Skeletal muscle satellite cell (primary cell): ENCODE results near the gene SEPTIN5.

ENCODE experiments used
- H3K27me3 ChIP-seq: 2 replicates; pipeline ENCODE4 v1.7.0; 2013; ENCODE audit warnings: low read length; ENCODE audit not compliant: control insufficient read depth, insufficient read depth
- H3K36me3 ChIP-seq: 2 replicates; pipeline ENCODE4 v1.7.0; 2013; ENCODE audit warnings: mild to moderate bottlenecking, control low read depth, low read length; ENCODE audit not compliant: insufficient read depth
- H3K4me1 ChIP-seq: 2 replicates; pipeline ENCODE4 v1.7.0; 2013; ENCODE audit warnings: low read length; ENCODE audit not compliant: control insufficient read depth, insufficient read depth
- H3K4me2 ChIP-seq: 2 replicates; pipeline ENCODE4 v1.7.0; 2013; ENCODE audit warnings: mild to moderate bottlenecking, low read length
- H3K4me3 ChIP-seq: 2 replicates; pipeline ENCODE4 v1.7.0; 2013; ENCODE audit warnings: low read length
- H3K9ac ChIP-seq: 2 replicates; pipeline ENCODE4 v1.7.0; 2013; ENCODE audit warnings: mild to moderate bottlenecking, low read depth, low read length, moderate library complexity
- H3K9me3 ChIP-seq: replicated peaks from 2 replicates; pipeline ENCODE4 v1.7.0; 2013; ENCODE audit warnings: mild to moderate bottlenecking, control low read depth, low read length

SEPTIN5 gene

GRCh38 chr22:19758896-19759426, 44.7 kb downstream of the SEPTIN5 start:
- H3K27me3 ChIP-seq: peaks cover 21% of the 10 kb centered on the region
- H3K4me1 ChIP-seq: peaks cover 10% of the 10 kb centered on the region
- peaks cover 4% of the 10 kb centered on the region for H3K36me3 ChIP-seq
- no peak overlapping the region for H3K4me2 ChIP-seq
- H3K4me3 ChIP-seq: no peak overlapping the region
- no peaks in the 10 kb centered on the region for H3K9me3 ChIP-seq
- H3K9ac ChIP-seq: no peak overlapping the region

- Histone ChIP-seq H3K9me3 (no peaks in the 10 kb centered on the region), H3K27me3 (peaks cover 15% of the 10 kb centered on the region), H3K4me1 (peaks cover 10% of the 10 kb centered on the region), H3K9ac (peak overlapping the region; percentile 78), H3K4me3 (no peak overlapping the region), H3K36me3 (peaks cover 6% of the 10 kb centered on the region), H3K4me2 (peak overlapping the region; percentile 78)
Observed at GRCh38 chr22:19759427-19760057, 45.2 kb downstream of the SEPTIN5 start.

GRCh38 chr22:19760058-19760950, 46.0 kb downstream of the SEPTIN5 start, which contains the start of gene TBX1:
TBX1 (plus strand) TSS chr22:19760778; CDS start chr22:19760844, 66 bp downstream.
- H3K27me3 ChIP-seq: peaks cover 10% of the 10 kb centered on the region
- no peaks in the 10 kb centered on the region for H3K9me3 ChIP-seq
- peaks cover 10% of the 10 kb centered on the region for H3K4me1 ChIP-seq
- H3K36me3 ChIP-seq: peaks cover 14% of the 10 kb centered on the region
- H3K4me3 ChIP-seq: peak within 1 kb of the TSS; percentile 75
- peak within 1 kb of the TSS; percentile 85 for H3K9ac ChIP-seq
- peak within 1 kb of the TSS; percentile 99 for H3K4me2 ChIP-seq

GRCh38 chr22:19760951-19761724, 46.8 kb downstream of the SEPTIN5 start:
- Histone ChIP-seq H3K4me2 (peak overlapping the region; percentile 99), H3K27me3 (peaks cover 4% of the 10 kb centered on the region), H3K4me3 (peak overlapping the region; percentile 75), H3K9ac (peak overlapping the region; percentile 85), H3K36me3 (peaks cover 17% of the 10 kb centered on the region), H3K4me1 (peaks cover 10% of the 10 kb centered on the region), H3K9me3 (no peaks in the 10 kb centered on the region)

- H3K4me3 ChIP-seq: peak overlapping the region; percentile 75
- H3K9ac ChIP-seq: peak overlapping the region; percentile 85
- H3K27me3 ChIP-seq: no peaks in the 10 kb centered on the region
Observed at GRCh38 chr22:19761725-19762567, 47.6 kb downstream of the SEPTIN5 start.

GRCh38 chr22:19762568-19763457, 48.5 kb downstream of the SEPTIN5 start:
- Histone ChIP-seq H3K36me3 (peaks cover 22% of the 10 kb centered on the region), H3K9ac (peak overlapping the region; percentile 85), H3K27me3 (no peaks in the 10 kb centered on the region), H3K4me1 (peaks cover 10% of the 10 kb centered on the region), H3K4me2 (peak overlapping the region; percentile 99), H3K4me3 (peak overlapping the region; percentile 75), H3K9me3 (no peaks in the 10 kb centered on the region)

More at GRCh38 chr22:19761725-19762567, 47.6 kb downstream of the SEPTIN5 start:
- Histone ChIP-seq H3K9me3 (no peaks in the 10 kb centered on the region), H3K36me3 (peaks cover 19% of the 10 kb centered on the region), H3K4me2 (peak overlapping the region; percentile 99), H3K4me1 (peaks cover 10% of the 10 kb centered on the region)

GRCh38 chr22:19763458-19764298, 49.4 kb downstream of the SEPTIN5 start:
- no peaks in the 10 kb centered on the region for H3K27me3 ChIP-seq
- H3K4me1 ChIP-seq: peaks cover 10% of the 10 kb centered on the region
- H3K4me3 ChIP-seq: peak overlapping the region; percentile 75

DNA sequence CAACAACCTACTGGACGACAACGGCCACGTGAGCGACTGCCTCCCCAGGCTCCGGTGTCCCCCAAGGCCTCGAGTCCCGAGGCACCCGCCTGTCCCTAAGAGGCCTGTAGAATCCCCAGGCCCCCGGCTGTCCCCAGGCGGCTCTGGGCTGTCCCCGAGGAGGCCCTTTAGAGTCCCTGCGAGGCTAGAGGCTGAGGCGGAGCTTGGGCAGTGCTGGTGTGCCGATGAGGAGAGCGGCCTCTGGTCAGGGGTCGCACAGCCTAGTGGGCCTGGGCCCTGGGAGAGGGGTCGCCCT, 49.9 kb downstream of the SEPTIN5 start:
- H3K36me3 ChIP-seq: peaks cover 33% of the 10 kb centered on the region
- H3K9ac ChIP-seq: no peak overlapping the region
- no peaks in the 10 kb centered on the region for H3K27me3 ChIP-seq
- no peak overlapping the region for H3K4me2 ChIP-seq
- no peaks in the 10 kb centered on the region for H3K9me3 ChIP-seq
- H3K4me1 ChIP-seq: peaks cover 10% of the 10 kb centered on the region
- no peak overlapping the region for H3K4me3 ChIP-seq

More at GRCh38 chr22:19763458-19764298, 49.4 kb downstream of the SEPTIN5 start:
- Histone ChIP-seq H3K36me3 (peaks cover 29% of the 10 kb centered on the region), H3K4me2 (peak overlapping the region; percentile 99), H3K9me3 (no peaks in the 10 kb centered on the region), H3K9ac (no peak overlapping the region)

GRCh38 chr22:19764636-19765476, 50.6 kb downstream of the SEPTIN5 start:
- no peak overlapping the region for H3K4me3 ChIP-seq
- no peaks in the 10 kb centered on the region for H3K27me3 ChIP-seq
- no peak overlapping the region for H3K4me2 ChIP-seq
- no peak overlapping the region for H3K9ac ChIP-seq
- H3K4me1 ChIP-seq: peaks cover 10% of the 10 kb centered on the region
- no peaks in the 10 kb centered on the region for H3K9me3 ChIP-seq
- H3K36me3 ChIP-seq: peaks cover 38% of the 10 kb centered on the region
